Measurements from ENCODE around the gene SHBG. TPM values are rescaled to one million over a fixed set of nuclear protein-coding genes. Genes with fewer than 3 reads are reported as not detected.

Gene SHBG
- total RNA-seq, 1 experiment from 2014 or later = 0.14 TPM

GRCh38 chr17:7651097-7651664 lies 21.2 kb downstream of the SHBG start:
- no peak overlapping the region for H3K27ac ChIP-seq
- no peaks in the 10 kb centered on the region for H3K36me3 ChIP-seq
- H3K27me3 ChIP-seq = peaks cover 7% of the 10 kb centered on the region; the same call in 1 of the 2 replicates
- H3K4me1 ChIP-seq = no peaks in the 10 kb centered on the region
- no peak for DNase-seq
- peak overlapping the region; percentile 41 for H3K4me3 ChIP-seq
- H3K9me3 ChIP-seq (replicated peaks) = no peaks in the 10 kb centered on the region

GRCh38 chr17:7651665-7652387 lies 21.9 kb downstream of the SHBG start:
- DNase-seq = no peak
- Histone ChIP-seq H3K27ac (no peak overlapping the region), H3K27me3 (peaks cover 7% of the 10 kb centered on the region; the same call in 1 of the 2 replicates), H3K4me1 (no peaks in the 10 kb centered on the region), H3K9me3 (replicated peaks) (no peaks in the 10 kb centered on the region), H3K4me3 (peak overlapping the region; percentile 41; the same call in 1 of the 2 replicates), H3K36me3 (no peaks in the 10 kb centered on the region)

GRCh38 chr17:7652388-7653356 lies 22.7 kb downstream of the SHBG start:
- H3K4me3 ChIP-seq = no peak overlapping the region
- H3K36me3 ChIP-seq = no peaks in the 10 kb centered on the region
- H3K27ac ChIP-seq = no peak overlapping the region
- H3K4me1 ChIP-seq = no peaks in the 10 kb centered on the region
- no peaks in the 10 kb centered on the region for H3K9me3 ChIP-seq (replicated peaks)
- DNase-seq = no peak
- H3K27me3 ChIP-seq = peaks cover 7% of the 10 kb centered on the region; the same call in 1 of the 2 replicates

GRCh38 chr17:7654832-7655540 lies 25.1 kb downstream of the SHBG start:
- DNase-seq = no peak
- Histone ChIP-seq H3K36me3 (no peaks in the 10 kb centered on the region), H3K27me3 (peaks cover 7% of the 10 kb centered on the region; the same call in 1 of the 2 replicates), H3K4me1 (no peaks in the 10 kb centered on the region), H3K9me3 (replicated peaks) (no peaks in the 10 kb centered on the region), H3K27ac (no peak overlapping the region), H3K4me3 (no peak overlapping the region)

GRCh38 chr17:7655541-7655840 lies 25.6 kb downstream of the SHBG start:
- DNase-seq = no peak
- Histone ChIP-seq H3K9me3 (replicated peaks) (no peaks in the 10 kb centered on the region), H3K4me3 (no peak overlapping the region), H3K36me3 (no peaks in the 10 kb centered on the region), H3K4me1 (no peaks in the 10 kb centered on the region), H3K27me3 (peaks cover 7% of the 10 kb centered on the region; the same call in 1 of the 2 replicates), H3K27ac (no peak overlapping the region)

GRCh38 chr17:7656958-7657609 lies 27.1 kb downstream of the SHBG start:
- Histone ChIP-seq H3K9me3 (replicated peaks) (no peaks in the 10 kb centered on the region), H3K4me1 (no peaks in the 10 kb centered on the region), H3K27me3 (no peaks in the 10 kb centered on the region; the same call in 1 of the 2 replicates), H3K27ac (no peak overlapping the region), H3K36me3 (no peaks in the 10 kb centered on the region), H3K4me3 (no peak overlapping the region)
- DNase-seq = no peak

- H3K27me3 ChIP-seq = no peaks in the 10 kb centered on the region
- no peaks in the 10 kb centered on the region; the same call in 1 of the 2 replicates for H3K36me3 ChIP-seq
- H3K4me1 ChIP-seq = no peaks in the 10 kb centered on the region
- no peaks in the 10 kb centered on the region for H3K9me3 ChIP-seq (replicated peaks)
- no peak for DNase-seq
- no peak overlapping the region for H3K4me3 ChIP-seq
- no peak overlapping the region for H3K27ac ChIP-seq
Observed at GRCh38 chr17:7667656-7668406, 37.9 kb downstream of the SHBG start.

- Histone ChIP-seq H3K9me3 (replicated peaks) (no peaks in the 10 kb centered on the region), H3K4me3 (no peak overlapping the region), H3K36me3 (peaks cover 5% of the 10 kb centered on the region), H3K27ac (no peak overlapping the region), H3K27me3 (no peaks in the 10 kb centered on the region), H3K4me1 (no peaks in the 10 kb centered on the region)
- DNase-seq = no peak
Observed at GRCh38 chr17:7668482-7668881, 38.5 kb downstream of the SHBG start.

GRCh38 chr17:7673239-7673638 lies 43.3 kb downstream of the SHBG start:
- H3K27ac ChIP-seq = no peak overlapping the region
- peak; percentile 24 to 59 for DNase-seq
- H3K4me1 ChIP-seq = no peaks in the 10 kb centered on the region
- H3K4me3 ChIP-seq = no peak overlapping the region
- peaks cover 11% of the 10 kb centered on the region for H3K36me3 ChIP-seq
- no peaks in the 10 kb centered on the region for H3K9me3 ChIP-seq (replicated peaks)
- H3K27me3 ChIP-seq = no peaks in the 10 kb centered on the region

- Histone ChIP-seq H3K9me3 (replicated peaks) (no peaks in the 10 kb centered on the region), H3K27ac (no peak overlapping the region), H3K4me1 (no peaks in the 10 kb centered on the region), H3K4me3 (no peak overlapping the region), H3K36me3 (peaks cover 11% of the 10 kb centered on the region), H3K27me3 (no peaks in the 10 kb centered on the region)
- no peak for DNase-seq
Observed at GRCh38 chr17:7674934-7675333, 45.0 kb downstream of the SHBG start.

- Histone ChIP-seq H3K27ac (no peak overlapping the region), H3K4me3 (no peak overlapping the region), H3K4me1 (no peaks in the 10 kb centered on the region), H3K9me3 (replicated peaks) (no peaks in the 10 kb centered on the region), H3K27me3 (no peaks in the 10 kb centered on the region), H3K36me3 (peaks cover 11% of the 10 kb centered on the region)
- no peak for DNase-seq
Observed at GRCh38 chr17:7676533-7676932, 46.6 kb downstream of the SHBG start.

GRCh38 chr17:7677388-7678067 lies 47.6 kb downstream of the SHBG start:
- Histone ChIP-seq H3K4me1 (no peaks in the 10 kb centered on the region), H3K9me3 (replicated peaks) (no peaks in the 10 kb centered on the region)
- DNase-seq = no peak

More at GRCh38 chr17:7677388-7678067, 47.6 kb downstream of the SHBG start:
- no peak overlapping the region for H3K4me3 ChIP-seq
- H3K36me3 ChIP-seq = peaks cover 11% of the 10 kb centered on the region
- H3K27ac ChIP-seq = no peak overlapping the region
- H3K27me3 ChIP-seq = no peaks in the 10 kb centered on the region
